Measurements from ENCODE around the gene HIPK2.

GRCh38 chr7:139738101-139738489 is 39.7 kb downstream of the HIPK2 start:
- TF ChIP-seq STAT1 (IDR thresholded peaks at IDR 0.05; ENCODE audit: unreplicated experiment) (no peak), CTCF (conservative IDR thresholded peaks at IDR 0.05; ENCODE audit: low read depth in 2 of 2) (no peak), REST (IDR thresholded peaks at IDR 0.05; ENCODE audit: unreplicated experiment) (no peak), POLR2AphosphoS5 (IDR thresholded peaks at IDR 0.05; ENCODE audit: low read depth) (no peak), EZH2phosphoT487 (IDR thresholded peaks at IDR 0.05; ENCODE audit: unreplicated experiment) (no peak)

Measured in GM23338 (cell line).